NCI-H187 (cell line): Measurements from ENCODE around the gene SKIDA1.
"Not testable (repeated sequence)": the region's sequence is repeated elsewhere in the genome, so short reads cannot be mapped to it uniquely, and the experiment has no call there.

Experiments used
- DNase-seq, 2 experiments: peaks; one replicate each; lab custom pipeline; 2025; lab: John Stamatoyannopoulos, UW

Gene SKIDA1

GRCh38 chr10:21525367-21526187, at the start of gene SKIDA1:
Gene SKIDA1 (minus strand): TSS chr10:21525682. CDS start chr10:21517822, 7,860 bp downstream.
- peak; percentile 33 to 68 for DNase-seq

GRCh38 chr10:21574514-21574913, 49.0 kb upstream of the SKIDA1 start:
- DNase-seq: not testable (repeated sequence)

- no peak for DNase-seq
These were observed 47.1 kb upstream of the SKIDA1 start for GRCh38 chr10:21572578-21572977.

GRCh38 chr10:21570761-21571521, 45.5 kb upstream of the SKIDA1 start:
- no peak for DNase-seq

GRCh38 chr10:21558984-21559383, 33.5 kb upstream of the SKIDA1 start:
- DNase-seq: not testable (repeated sequence)

GRCh38 chr10:21556527-21556926, 31.0 kb upstream of the SKIDA1 start:
- DNase-seq: no peak

GRCh38 chr10:21552638-21553037, 27.2 kb upstream of the SKIDA1 start:
- no peak for DNase-seq

- no peak for DNase-seq
These were observed 21.8 kb upstream of the SKIDA1 start for GRCh38 chr10:21547246-21547645.

GRCh38 chr10:21540701-21541100, 15.2 kb upstream of the SKIDA1 start:
- DNase-seq: not testable (repeated sequence)

- DNase-seq: no peak
These were observed 11.4 kb upstream of the SKIDA1 start for GRCh38 chr10:21536874-21537273.

- not testable (repeated sequence) for DNase-seq
These were observed 10.5 kb upstream of the SKIDA1 start for GRCh38 chr10:21535976-21536375.

- DNase-seq: no peak
These were observed 10.0 kb upstream of the SKIDA1 start for GRCh38 chr10:21535494-21535965.

GRCh38 chr10:21534604-21535493, 9.4 kb upstream of the SKIDA1 start:
- no peak for DNase-seq

- no peak for DNase-seq
These were observed 8.8 kb upstream of the SKIDA1 start for GRCh38 chr10:21534280-21534586.

GRCh38 chr10:21533467-21534279, 8.2 kb upstream of the SKIDA1 start, which contains the start of gene MLLT10:
Gene MLLT10 (plus strand): TSS chr10:21534232. CDS start chr10:21534645, 413 bp downstream.
- peak; percentile 85 to 90 for DNase-seq

- no peak for DNase-seq
These were observed 7.4 kb upstream of the SKIDA1 start for GRCh38 chr10:21532694-21533466.

GRCh38 chr10:21531164-21531563, 5.7 kb upstream of the SKIDA1 start:
- no peak for DNase-seq

GRCh38 chr10:21530641-21531040, 5.2 kb upstream of the SKIDA1 start:
- DNase-seq: no peak

- DNase-seq: no peak
These were observed 4.7 kb upstream of the SKIDA1 start for GRCh38 chr10:21530168-21530567.
